ENCODE measurements around the gene FER1L5. TPM values are rescaled to one million over a fixed set of nuclear protein-coding genes. Genes with fewer than 3 reads are reported as not detected.
A peak's percentile ranks its signal among the peaks of the same experiment; 100 is the strongest.
"Not testable (repeated sequence)": the region's sequence is repeated elsewhere in the genome, so short reads cannot be mapped to it uniquely, and the experiment has no call there.

The FER1L5 gene
- total RNA-seq, 2 experiments from 2014 or later: not detected

- ChIA-PET CTCF (no interaction called here), POLR2A (no interaction called here)
- H3K27me3 Mint-ChIP-seq: peaks cover 3% of the 10 kb centered on the region
- no peak overlapping the region for H3K4me3 Mint-ChIP-seq
- no peak for ATAC-seq (ENCODE audit: poor library complexity)
- no peaks in the 10 kb centered on the region for H3K4me1 ChIP-seq (ENCODE audit: insufficient read depth, low read length)
- H3K27ac Mint-ChIP-seq: no peak overlapping the region
- no peak for TF ChIP-seq CTCF (IDR thresholded peaks at IDR 0.05)
- no peaks in the 10 kb centered on the region for H3K4me1 Mint-ChIP-seq (ENCODE audit: low read depth)
- H3K27ac ChIP-seq (ENCODE audit: low read depth in 1 of 2, low read length in 2 of 2): no peak overlapping the region
- no peaks in the 10 kb centered on the region for H3K36me3 Mint-ChIP-seq (ENCODE audit: low read depth)
- no peak for DNase-seq
- H3K36me3 ChIP-seq (ENCODE audit: insufficient read depth, low read length): no peaks in the 10 kb centered on the region
- no peaks in the 10 kb centered on the region for H3K9me3 ChIP-seq (ENCODE audit: control insufficient read depth in 1 of 2, insufficient read depth in 1 of 2, low read length in 2 of 2)
- no peak overlapping the region for H3K4me3 ChIP-seq (ENCODE audit: low read length)
- no peaks in the 10 kb centered on the region for H3K27me3 ChIP-seq (ENCODE audit: control insufficient read depth in 1 of 2, insufficient read depth in 2 of 2, low read length in 2 of 2)
- intact Hi-C loops (cut with DNase I, micrococcal nuclease): no loop called here
- peaks cover 3% of the 10 kb centered on the region for H3K9me3 Mint-ChIP-seq
Measured at GRCh38 chr2:96664366-96664925, 21.9 kb downstream of the FER1L5 start.

GRCh38 chr2:96665083-96665569 is 22.6 kb downstream of the FER1L5 start:
- H3K27ac ChIP-seq (ENCODE audit: low read depth in 1 of 2, low read length in 2 of 2): no peak overlapping the region
- H3K4me3 Mint-ChIP-seq: no peak overlapping the region
- DNase-seq: peak in 2 of 14 experiments; percentile 47 to 61
- intact Hi-C loops (cut with DNase I, micrococcal nuclease): no loop called here
- no peaks in the 10 kb centered on the region for H3K27me3 ChIP-seq (ENCODE audit: control insufficient read depth in 1 of 2, insufficient read depth in 2 of 2, low read length in 2 of 2)
- no peak for ATAC-seq (ENCODE audit: poor library complexity)
- ChIA-PET CTCF (no interaction called here), POLR2A (no interaction called here)
- H3K4me1 Mint-ChIP-seq (ENCODE audit: low read depth): no peaks in the 10 kb centered on the region
- H3K36me3 Mint-ChIP-seq (ENCODE audit: low read depth): no peaks in the 10 kb centered on the region
- no peak overlapping the region for H3K27ac Mint-ChIP-seq
- H3K27me3 Mint-ChIP-seq: peaks cover 3% of the 10 kb centered on the region
- no peaks in the 10 kb centered on the region for H3K36me3 ChIP-seq (ENCODE audit: insufficient read depth, low read length)
- TF ChIP-seq CTCF (IDR thresholded peaks at IDR 0.05): no peak
- peaks cover 3% of the 10 kb centered on the region for H3K9me3 Mint-ChIP-seq
- no peaks in the 10 kb centered on the region for H3K9me3 ChIP-seq (ENCODE audit: control insufficient read depth in 1 of 2, insufficient read depth in 1 of 2, low read length in 2 of 2)
- H3K4me3 ChIP-seq (ENCODE audit: low read length): no peak overlapping the region
- H3K4me1 ChIP-seq (ENCODE audit: insufficient read depth, low read length): no peaks in the 10 kb centered on the region

- CTCF ChIA-PET; H3K9me3 ChIP-seq (ENCODE audit: control insufficient read depth in 1 of 2, insufficient read depth in 1 of 2, low read length in 2 of 2); DNase-seq; H3K4me3 ChIP-seq (ENCODE audit: low read length); POLR2A ChIA-PET; H3K36me3 Mint-ChIP-seq (ENCODE audit: low read depth); H3K27ac ChIP-seq (ENCODE audit: low read depth in 1 of 2, low read length in 2 of 2); H3K4me1 ChIP-seq (ENCODE audit: insufficient read depth, low read length); H3K4me1 Mint-ChIP-seq (ENCODE audit: low read depth); intact Hi-C loops (cut with DNase I, micrococcal nuclease); H3K4me3 Mint-ChIP-seq; ATAC-seq (ENCODE audit: poor library complexity); H3K27ac Mint-ChIP-seq; H3K27me3 Mint-ChIP-seq; H3K36me3 ChIP-seq (ENCODE audit: insufficient read depth, low read length); H3K27me3 ChIP-seq (ENCODE audit: control insufficient read depth in 1 of 2, insufficient read depth in 2 of 2, low read length in 2 of 2); H3K9me3 Mint-ChIP-seq: not testable (repeated sequence)
Measured at GRCh38 chr2:96665717-96666116, 23.2 kb downstream of the FER1L5 start.

GRCh38 chr2:96668771-96669170 is 26.2 kb downstream of the FER1L5 start:
- Mint-ChIP-seq H3K9me3 (peaks cover 3% of the 10 kb centered on the region), H3K36me3 (ENCODE audit: low read depth) (no peaks in the 10 kb centered on the region), H3K4me1 (ENCODE audit: low read depth) (no peaks in the 10 kb centered on the region), H3K27ac (no peak overlapping the region), H3K4me3 (no peak overlapping the region), H3K27me3 (no peaks in the 10 kb centered on the region)
- H3K36me3 ChIP-seq (ENCODE audit: insufficient read depth, low read length): no peaks in the 10 kb centered on the region
- H3K4me3 ChIP-seq (ENCODE audit: low read length): no peak overlapping the region
- no peaks in the 10 kb centered on the region for H3K27me3 ChIP-seq (ENCODE audit: control insufficient read depth in 1 of 2, insufficient read depth in 2 of 2, low read length in 2 of 2)
- H3K27ac ChIP-seq (ENCODE audit: low read depth in 1 of 2, low read length in 2 of 2): no peak overlapping the region
- CTCF ChIA-PET: no interaction called here
- no peak for ATAC-seq (ENCODE audit: poor library complexity)
- DNase-seq: no peak
- intact Hi-C loops (cut with DNase I, micrococcal nuclease): no loop called here
- no peak for TF ChIP-seq CTCF (IDR thresholded peaks at IDR 0.05)
- POLR2A ChIA-PET: no interaction called here
- no peaks in the 10 kb centered on the region for H3K9me3 ChIP-seq (ENCODE audit: control insufficient read depth in 1 of 2, insufficient read depth in 1 of 2, low read length in 2 of 2)
- H3K4me1 ChIP-seq (ENCODE audit: insufficient read depth, low read length): no peaks in the 10 kb centered on the region
